NCI-H510A (cell line): ENCODE measurements around the gene HDGFL2.

Experiments used
- DNase-seq: peaks from one replicate; lab custom pipeline; 2025; lab: John Stamatoyannopoulos, UW

HDGFL2 gene

DNA sequence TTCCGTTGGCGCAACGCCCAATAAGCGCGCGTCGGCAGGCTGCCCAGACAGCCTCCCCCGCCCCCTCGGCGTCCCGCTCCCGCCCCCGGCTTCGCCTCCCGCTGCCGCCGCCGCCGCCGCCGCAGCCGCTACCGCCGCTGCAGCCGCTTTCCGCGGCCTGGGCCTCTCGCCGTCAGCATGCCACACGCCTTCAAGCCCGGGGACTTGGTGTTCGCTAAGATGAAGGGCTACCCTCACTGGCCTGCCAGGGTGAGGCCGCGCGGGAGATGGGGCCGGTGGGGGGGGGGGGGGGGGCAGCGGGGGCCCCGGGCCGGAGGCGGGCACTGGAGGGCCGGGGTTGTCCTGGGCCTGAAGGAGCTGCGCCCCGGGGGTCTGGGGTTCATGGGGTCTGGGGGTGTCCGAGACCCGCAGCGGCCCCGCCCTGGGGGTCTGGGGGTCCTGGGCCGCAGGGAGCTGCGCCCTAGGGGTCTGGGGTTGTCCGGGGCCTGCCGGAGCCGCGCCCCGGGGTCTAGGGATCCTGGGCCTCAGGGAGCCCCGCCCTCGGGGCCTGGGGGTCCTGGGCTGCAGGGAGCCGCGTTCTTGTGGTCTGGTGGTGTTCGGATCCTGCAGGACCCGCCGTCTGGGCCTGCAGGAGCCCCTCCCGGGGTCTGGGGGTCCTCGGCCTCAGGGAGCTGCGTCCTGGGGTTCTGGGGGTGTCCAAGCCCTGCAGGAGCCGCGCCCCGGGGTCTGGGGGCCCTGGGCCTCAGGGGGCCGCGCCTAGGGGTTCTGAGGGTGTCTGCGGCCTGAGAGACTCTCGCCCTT, at the start of gene HDGFL2:
HDGFL2 (plus strand) TSS at position 124 of the 801 bp plus-strand sequence; CDS start at position 178, 54 bp downstream.
- DNase-seq: no peak

DNA sequence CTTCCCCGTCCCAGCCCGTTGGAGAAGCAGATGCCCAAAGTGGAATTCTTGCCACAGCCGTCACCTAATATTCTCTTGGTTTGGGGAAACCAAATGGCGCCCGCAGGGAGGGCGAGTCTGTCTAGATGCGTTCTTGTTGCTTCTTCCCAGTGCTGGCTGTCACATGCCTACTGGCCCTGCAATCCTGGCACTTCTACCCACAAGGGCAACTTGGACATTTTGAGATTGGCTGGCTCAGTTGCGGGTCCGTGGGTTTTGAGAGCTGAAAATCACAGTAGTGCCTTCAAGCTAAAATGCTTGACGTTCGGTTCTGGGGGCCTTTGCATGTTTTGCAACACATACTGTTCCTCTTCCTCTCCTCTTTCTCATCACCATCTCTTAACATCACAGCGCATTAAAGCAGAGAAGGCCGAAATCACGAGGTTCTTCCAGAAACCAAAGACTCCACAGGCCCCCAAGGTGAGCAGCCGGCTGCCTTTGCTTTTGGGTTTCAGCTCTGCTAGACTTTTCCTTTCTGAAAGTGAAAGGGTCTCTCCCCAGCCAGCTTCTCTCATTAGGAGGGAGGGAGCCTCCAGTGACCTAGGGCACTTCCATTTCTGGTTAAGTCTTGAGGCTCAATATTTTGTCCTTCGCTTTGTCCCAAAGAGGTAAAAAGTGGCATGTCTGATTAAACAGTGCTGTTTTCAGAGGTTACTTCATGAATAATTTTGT, 48.5 kb upstream of the HDGFL2 start:
- no peak for DNase-seq

DNA sequence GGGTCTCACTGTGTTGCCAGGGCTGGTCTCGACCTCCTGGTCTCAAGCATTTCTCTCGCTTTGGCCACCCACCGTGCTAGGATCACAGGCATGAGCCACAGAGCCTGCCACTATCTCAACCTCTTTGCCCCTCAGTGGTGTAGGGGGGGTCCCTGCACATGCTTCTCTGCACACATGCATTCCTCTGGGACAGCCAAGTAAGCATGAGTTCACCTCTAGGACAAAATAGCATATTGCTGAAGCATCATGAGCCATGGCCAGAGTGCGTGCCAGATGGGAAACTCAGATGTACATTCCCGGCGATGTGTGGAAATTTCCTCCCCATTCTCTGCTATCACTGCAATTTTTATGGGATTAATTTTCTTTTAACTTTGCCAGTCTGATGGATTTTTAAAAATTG, 46.6 kb upstream of the HDGFL2 start:
- no peak for DNase-seq

DNA sequence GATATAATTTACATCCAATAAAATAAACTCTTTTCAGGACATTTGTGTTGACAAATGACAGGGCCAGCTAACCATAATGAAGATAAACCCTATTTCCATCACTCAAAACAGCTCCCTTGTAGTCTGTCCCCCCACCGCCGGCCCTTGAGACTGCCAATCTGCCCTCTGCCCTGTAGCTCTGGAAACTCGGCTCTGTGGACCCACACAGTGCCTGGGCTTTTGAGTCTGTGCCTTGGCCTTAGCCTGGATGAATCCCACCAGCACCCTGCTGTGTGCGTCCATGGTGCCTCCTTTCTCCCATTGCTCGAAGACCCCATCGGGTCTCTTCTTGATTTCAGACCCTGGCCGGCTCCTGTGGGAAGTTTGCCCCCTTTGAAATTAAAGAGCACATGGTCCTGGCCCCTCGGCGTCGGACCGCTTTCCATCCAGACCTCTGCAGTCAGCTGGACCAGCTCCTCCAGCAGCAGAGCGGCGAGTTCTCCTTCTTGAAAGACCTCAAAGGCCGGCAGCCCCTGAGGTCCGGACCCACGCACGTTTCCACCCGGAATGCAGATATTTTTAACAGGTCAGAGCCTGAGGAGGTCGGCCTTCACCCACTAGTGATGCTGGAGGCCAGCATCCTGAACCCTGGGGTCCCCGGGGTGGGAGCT, 43.6 kb upstream of the HDGFL2 start:
- DNase-seq: no peak

DNA sequence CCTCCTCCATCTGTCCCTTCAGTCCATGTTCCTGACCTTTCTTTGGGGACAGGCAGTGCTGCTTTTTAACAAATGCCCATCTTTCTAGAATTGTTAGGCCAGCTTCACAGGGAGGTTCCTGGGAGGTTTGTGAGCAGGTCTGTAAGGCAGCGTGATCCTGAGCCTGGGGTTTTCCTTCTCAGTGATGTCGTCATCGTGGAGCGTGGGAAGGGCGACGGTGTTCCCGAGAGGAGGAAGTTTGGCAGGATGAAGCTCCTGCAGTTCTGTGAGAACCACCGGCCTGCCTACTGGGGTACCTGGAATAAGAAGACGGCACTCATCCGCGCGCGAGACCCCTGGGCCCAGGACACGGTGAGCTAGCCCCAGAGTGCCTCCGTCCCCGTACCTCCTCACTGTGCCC, 42.8 kb upstream of the HDGFL2 start:
- no peak for DNase-seq

DNA sequence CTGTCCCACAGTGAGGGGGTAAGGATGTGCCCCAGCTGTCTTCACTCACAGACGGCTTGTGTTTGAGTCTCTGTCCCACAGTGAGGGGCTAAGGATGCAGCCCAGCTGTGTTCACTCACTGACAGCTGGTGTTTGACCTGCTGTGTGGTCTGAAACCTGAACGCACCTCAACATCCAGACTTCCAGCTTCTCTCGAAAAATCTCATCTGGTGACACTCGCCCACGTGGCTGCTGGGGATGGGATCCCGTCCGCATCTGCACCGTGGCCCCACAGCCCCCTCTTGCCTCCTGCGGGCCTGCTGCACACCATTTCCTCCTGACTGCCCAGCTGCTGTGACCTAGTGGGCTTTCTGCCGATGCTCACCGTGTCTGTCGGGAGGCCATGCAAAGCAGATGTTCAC, 42.3 kb upstream of the HDGFL2 start:
- no peak for DNase-seq

DNA sequence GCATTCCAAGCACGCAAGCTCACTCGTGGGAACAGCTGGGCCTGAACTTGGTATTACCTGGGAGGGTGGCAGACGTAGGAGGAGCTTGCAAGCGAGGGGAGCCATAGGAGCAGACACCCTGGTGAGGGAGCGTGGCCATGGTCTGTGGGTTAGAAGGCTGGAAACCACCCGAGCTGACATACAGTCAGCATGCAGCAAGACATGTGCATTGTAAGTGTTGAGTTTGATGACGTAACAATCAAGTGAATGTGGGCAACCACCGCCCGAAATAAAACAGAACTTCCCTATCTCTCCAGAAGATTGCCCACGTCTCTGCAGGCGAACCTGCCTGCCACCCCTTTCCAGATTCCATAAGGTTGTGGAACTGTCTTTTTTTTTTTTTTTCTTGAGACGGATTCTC, 41.3 kb upstream of the HDGFL2 start:
- DNase-seq: no peak

DNA sequence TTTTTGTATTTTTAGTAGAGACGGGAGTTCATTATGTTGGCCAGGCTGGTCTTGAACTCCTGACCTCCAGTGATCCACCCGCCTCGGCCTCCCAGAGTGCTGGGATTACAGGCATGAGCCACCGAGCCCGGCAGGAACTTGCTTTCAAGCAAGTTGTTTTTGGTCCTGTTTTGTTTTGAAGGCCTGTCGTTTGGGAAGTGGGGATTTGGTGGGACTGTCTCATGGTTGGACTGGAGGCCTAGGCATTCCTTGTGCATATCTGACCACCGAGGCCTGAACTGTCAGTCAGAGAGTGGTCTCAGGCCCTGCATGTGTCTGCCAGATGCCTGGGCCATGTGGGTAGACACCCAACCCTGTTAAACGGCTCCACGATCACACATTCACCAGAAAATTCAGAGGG, 40.8 kb upstream of the HDGFL2 start:
- DNase-seq: no peak

DNA sequence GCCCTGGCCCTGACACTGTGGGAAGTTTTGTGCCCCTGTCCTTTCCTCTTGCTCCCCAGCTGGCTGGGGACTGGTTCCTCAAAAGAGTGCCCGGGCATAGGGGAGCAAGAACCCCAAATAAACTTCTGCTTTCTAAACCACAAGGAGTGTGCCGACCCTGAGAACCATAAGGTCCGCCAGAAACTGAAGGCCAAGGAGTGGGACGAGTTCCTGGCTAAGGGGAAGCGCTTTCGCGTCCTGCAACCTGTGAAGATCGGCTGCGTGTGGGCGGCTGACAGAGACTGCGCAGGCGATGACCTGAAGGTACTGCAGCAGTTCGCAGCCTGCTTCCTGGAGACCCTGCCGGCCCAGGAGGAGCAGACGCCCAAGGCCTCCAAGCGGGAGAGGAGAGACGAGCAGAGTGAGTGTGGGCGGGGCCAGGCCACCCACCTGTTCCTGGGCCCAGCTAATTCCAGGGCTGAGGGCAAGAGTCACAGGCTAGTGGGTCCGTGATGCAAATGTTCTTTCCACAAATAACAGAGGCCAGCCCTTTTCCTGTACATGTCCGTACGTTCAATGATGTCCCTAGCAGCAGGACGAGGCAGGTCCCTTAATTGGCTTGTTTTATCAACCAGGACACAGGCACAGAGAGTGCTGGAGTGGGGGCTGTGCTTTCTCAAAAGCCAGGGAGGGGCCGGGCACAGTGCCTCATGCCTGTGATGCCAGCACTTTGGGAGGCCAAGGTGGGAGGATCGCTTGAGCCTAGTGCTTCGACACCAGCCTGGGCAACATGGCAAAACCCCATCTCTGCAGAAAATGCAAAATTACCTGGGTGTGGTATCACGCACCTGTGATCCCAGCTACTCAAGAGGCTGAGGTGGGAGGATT, 40.1 kb upstream of the HDGFL2 start:
- DNase-seq: no peak

DNA sequence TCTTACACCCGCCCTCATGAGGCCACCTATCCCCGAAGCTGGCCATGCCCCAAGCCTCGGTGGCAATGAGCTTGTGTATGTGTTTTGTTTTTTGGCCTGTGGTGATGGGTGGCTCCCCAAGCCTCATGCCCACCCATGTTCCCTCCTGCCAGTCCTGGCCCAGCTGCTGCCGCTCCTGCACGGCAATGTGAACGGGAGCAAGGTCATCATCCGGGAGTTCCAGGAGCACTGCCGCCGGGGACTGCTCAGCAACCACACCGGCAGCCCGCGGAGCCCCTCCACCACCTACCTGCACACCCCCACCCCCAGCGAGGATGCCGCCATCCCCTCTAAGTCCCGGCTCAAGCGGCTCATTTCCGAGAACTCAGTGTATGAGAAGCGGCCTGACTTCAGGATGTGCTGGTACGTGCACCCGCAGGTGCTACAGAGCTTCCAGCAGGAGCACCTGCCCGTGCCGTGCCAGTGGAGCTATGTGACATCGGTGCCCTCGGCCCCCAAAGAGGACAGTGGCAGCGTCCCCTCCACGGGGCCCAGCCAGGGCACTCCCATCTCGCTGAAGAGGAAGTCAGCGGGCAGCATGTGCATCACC, 39.1 kb upstream of the HDGFL2 start:
- DNase-seq: no peak

DNA sequence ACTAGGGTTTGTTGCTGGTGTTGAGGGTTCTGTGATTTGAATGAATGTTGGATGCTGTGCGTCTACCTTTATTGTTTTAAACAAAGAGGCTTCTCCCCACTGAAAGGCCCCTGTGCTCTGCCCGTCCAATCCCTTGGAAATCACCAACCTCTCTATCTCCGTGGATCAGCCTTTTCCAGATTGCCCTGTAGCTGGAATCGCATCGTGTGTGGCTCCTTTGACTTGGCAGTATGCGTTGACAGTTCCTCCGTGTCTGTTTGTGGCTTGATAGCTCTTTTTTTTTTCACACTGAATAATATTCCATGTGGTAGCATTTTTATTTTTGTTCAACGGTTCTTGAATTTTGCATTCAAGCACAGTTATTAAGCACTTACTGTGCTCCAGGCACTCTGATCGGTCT, 37.7 kb upstream of the HDGFL2 start:
- DNase-seq: no peak

DNA sequence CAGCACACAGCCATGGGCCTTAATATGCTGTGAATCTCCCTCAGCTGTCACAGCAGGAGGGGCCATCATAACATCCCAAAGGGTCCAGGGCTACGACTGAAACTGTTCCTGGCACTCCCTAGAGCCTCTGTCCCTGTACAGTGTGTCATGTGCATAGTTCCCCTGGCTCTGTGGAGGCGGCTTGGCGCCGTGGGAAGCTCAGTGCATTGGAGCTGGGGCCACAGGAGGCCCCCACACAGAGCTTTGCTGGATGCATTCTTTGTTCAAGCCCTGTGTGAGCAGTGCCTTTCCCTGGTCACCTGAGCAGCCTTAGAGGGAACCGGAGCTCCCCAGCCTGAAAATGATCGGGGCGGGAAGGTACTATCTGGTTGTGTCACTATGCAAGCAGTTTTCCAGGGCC, 35.9 kb upstream of the HDGFL2 start:
- DNase-seq: no peak

DNA sequence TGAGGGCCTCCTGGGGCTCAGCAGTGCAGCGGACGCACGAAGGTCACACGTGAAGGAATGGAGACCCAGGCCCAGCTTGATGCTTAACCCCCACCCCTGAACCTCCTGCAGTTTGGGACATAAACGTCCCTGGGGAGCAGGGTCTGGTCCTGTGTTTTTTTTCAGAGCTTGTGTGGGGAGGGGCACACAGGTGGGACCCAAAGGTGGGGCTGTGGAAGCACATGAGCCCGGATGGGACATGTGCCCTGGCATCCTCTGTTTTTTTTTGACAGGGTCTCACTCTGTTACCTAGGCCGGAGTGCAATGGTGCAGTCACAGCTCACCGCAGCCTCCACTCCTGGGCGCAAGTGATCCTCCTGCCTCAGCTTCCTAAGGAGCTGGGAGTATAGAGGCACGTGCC, 35.0 kb upstream of the HDGFL2 start:
- DNase-seq: no peak

DNA sequence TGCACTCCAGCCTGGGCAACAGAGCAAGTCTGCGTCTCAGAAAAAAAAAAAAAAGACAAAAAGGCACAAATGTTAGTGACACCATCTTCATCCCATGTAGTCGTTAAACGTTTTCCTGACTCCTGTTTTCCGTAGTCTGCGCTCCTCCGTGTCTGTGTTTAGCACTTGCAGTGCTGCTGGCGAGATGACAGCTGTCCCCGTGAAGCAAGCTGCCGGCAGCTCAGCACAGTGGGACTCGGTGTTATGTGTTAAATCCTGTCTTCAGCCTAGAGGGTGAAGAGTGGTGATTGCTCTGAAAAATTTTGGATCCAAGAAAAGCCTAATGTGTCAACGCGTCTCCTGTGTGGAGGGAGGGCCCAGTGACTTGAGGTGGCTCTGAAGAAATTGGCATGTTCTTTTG, 32.9 kb upstream of the HDGFL2 start:
- DNase-seq: no peak

DNA sequence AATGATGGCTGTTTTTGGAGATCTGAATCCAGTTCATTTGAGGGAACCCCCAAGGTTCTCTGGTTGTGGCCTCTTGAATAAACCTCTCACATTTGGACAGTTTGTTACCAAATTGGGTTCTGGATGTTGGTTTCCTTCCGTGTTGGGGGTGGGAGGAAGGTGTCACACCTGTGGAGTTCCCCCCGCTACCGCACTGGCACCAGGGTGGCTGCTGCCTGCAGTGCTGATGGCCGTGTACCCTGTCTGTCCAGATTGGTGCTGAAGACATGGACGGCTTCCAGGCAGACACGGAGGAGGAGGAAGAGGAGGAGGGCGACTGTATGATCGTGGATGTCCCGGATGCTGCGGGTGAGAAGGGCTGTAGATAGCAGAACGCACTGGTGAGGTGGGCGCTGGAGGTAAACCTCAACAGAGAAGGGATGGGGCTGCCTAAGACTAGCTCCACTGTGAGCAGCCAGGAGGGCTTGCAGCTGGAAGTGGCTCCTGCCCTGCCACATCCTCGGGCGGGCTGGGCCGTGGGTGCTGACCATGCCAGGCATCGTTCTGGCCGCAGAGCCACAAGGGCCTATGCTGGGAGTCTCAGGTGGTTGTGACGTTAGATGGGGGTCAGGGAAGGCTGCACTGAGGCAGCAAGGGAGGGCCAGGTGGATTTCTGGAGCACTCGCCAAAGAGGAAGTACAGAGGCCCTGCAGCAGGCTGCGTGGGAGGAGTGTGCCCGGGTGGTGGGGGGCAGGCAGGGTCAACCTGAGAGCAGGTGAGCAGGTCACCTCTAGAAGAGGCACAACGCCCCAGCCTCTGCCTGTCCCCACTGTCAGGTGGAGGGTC, 29.9 kb upstream of the HDGFL2 start:
- DNase-seq: no peak

DNA sequence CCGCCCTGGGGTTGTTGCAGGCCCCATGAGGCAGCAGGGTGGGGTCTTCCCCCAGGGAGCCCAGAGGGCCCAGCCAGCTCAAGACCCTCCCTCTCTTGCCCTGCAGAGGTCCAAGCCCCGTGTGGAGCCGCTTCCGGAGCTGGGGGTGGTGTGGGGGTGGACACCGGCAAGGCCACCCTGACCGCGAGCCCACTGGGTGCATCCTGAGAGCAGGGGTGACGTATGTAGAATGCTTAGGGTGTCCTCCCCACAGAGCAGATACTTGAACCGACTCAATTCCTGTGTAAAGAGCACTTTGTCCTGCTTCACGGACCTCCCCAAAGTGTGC, 29.3 kb upstream of the HDGFL2 start:
- DNase-seq: no peak

DNA sequence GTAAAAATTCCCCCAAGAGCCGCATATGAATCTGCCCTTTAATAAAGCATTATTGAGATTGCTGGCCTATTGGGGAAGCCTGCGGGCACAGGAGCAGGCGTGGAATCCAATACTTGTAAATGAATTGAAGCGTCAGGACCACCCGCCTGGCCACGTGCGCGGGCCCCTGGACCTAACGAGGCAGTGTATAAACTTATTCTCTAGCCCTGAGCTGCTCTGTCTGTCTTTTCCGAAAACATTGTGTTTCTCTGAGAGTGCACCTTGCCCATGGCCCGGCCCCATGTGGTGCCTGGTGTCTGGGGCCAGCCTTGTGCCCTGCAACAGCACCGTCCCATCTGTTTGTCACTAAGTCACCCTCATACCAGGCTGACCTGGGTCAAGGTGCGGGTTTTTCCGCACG, 28.9 kb upstream of the HDGFL2 start:
- DNase-seq: no peak

DNA sequence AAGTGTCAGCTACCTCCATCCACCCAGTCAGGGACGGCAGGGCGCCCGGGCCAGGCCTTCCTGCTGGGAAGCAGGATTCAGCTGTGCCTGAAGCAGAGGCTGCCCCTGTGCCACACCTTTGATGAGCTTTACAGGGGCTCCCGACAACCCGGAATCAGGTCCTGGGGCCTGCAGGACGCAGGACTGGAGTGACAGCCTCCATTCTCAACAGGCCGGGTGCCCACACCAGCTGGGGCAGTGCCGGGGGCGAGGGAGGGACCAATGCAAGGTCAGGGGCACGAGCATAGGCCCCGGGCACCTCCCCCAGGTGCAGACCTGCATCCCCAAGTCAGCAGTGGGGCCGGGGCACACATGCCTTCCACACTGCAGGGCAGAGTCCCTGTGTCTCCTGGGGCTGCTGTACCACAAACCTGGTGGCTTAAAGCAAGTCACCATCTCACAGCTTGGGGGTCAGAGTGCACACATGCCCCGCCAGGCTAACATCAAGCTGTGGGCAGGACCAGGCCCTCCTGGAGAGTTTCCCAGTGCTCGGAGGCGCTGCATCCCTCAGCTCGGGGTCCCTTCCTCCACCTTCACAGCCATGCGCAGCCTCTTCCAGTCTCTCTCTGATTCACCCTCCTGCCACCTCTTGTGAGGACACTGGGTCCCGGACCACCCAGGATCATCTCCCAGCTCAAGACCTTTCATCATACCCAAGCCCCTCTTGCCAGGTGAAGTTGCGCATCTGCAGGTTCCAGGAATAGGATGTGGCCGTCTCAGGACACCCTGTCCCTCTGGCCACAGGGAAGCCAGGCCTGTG, 27.9 kb upstream of the HDGFL2 start:
- DNase-seq: no peak

DNA sequence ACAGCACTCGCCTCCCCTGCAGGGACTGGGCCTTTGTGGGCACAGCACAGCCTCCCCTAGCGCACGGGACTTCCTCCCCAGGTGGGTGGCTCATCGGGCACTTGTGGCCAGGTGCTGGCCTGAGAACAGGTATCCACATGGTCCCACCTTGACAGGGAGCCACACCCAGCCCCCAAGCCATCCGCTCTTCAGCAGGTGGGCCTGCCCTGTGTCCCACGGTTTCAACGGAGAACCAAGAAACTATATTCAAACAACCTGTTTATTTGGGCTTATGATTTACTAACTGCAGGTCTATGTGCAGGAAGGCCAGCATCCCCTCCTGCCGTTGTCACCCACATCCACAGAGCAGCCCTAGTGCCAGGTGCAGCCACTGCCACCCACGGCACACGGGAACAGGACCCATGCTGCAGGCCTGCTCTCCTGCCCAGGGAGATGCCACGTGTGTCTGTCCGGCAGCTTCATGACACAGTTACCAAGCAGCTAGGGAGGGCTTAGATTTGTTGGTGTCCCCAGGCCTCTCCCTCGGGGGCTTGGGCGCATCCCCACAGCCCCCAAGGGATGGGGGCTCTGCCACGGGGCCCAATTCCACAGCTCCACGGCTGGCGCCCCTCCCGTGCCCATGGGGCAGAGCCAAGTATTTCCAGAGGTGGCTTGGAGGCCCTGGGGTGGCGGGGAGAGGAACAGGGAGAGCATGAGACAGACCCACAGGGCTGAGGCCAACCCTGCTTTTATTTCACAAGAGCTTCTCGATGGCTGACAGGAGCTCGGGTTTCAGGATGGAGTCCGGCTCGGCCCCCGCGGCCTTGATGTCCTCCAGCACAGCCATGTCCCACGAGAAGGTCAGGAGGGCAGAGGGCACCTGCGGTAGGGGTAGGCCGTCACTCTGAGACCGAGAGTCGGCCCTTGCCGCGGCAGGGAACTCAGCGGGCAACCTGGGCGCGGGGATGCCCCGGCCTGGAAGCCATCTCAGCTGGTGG, 27.0 kb upstream of the HDGFL2 start:
- no peak for DNase-seq
